ENCODE measurements around the gene ATP8A1.
A peak's percentile ranks its signal among the peaks of the same experiment; 100 is the strongest.

The ATP8A1 gene

GRCh38 chr4:42624551-42624950, 32.4 kb downstream of the ATP8A1 start:
- DNase-seq, result no peak

GRCh38 chr4:42618023-42618422, 38.9 kb downstream of the ATP8A1 start:
- DNase-seq, result no peak

DNA sequence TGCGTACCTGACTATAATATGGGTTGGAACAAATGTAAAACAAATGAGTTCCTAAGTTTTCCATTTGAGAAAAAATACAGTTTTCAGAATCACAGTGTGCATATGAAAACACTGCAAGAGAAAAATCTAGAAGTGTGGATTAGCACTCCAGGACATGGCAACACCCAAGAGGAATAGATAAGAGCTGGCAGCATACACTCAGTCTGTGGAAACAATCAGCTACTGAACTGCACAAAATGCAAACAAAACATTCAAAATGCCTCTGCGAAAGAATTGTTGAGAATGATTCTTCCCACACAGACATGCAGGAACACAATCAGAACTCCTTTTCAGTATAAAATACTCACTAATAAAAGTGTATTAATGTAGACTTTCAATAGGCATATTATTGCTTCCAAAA, 39.9 kb downstream of the ATP8A1 start:
- DNase-seq, result no peak

DNA sequence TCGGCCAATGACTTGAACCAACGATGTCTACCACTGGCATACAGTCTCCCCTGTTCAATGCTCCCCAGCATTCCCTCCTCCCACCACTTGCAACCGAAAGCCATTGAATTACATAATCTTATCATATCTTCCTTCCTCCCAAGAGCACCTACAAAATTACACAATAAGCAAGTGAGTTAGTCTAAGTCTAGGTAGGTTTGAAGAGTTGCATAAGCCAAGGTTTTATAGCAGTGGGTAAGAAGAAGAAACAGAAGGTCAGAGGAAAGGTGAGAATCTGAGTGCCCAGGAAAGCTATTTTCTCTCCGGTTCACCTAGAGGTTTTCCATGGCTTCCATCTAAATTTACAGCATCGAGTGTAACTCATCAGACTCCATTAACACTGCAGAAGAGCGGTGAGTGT, 40.3 kb downstream of the ATP8A1 start:
- no peak for DNase-seq

DNA sequence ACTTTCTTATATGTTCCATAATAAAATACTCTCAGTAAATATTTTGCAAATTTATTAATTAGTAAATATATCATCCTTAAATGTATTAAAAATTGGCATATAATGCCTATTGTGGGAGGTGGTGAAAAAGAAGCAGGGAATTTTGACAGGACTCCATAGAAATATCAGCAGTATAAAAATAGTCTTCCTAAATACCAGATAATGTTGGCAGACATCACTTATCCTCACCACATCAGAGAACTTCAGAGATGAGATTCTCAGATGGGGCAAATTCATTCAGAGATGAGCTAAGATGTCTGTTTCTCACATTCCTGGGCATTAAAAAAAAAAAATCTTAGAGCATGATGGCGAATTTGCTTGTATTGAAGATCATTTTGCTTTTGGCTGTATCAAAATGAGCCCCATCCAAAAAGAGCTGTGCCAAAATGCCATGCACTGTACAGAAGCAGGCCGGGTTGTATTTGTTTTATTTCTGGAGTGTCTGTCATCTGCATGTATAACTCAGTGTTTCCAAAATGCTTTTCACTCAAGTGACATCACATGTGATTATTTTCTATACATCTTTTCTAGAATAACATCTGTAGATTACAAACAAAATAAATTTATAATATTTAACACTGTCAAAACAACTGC, 41.7 kb downstream of the ATP8A1 start:
- DNase-seq, result no peak

DNA sequence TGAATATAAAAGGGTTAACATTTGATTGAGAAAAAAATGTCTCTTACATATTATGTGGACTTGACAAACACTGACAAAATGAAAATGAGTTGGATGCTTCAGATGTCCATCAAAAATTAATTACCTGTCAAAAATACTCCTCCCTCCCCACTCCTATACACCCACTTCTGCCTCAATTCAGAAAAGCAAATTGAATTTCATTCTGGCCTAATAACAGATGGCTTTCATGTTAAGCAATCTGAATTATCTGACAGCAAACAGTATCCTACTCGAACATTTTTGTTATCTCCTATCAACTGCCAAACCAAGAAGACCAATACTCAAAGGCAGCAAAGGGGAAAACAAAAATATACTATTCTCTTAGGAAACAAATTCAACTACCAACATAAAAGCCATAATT, 44.0 kb downstream of the ATP8A1 start:
- no peak for DNase-seq

DNA sequence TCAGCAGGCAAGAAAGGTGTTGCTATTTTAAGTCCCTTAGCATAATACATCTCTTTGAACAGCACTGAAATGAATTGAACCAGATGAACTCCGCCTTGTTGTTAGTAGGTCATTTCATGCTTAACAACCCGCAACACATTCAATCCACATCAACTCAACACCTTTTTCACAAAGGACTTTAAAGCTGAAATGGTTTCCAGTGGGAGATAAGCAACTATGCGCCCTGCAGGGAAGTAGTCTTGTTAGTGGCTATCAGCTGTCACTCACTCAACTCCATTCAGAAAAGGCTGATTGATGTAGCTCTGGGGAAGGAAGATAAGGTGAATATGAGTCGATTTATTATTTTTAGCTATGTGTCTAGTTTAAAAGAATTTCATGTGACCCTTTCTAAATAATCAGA, 46.0 kb downstream of the ATP8A1 start:
- no peak for DNase-seq

DNA sequence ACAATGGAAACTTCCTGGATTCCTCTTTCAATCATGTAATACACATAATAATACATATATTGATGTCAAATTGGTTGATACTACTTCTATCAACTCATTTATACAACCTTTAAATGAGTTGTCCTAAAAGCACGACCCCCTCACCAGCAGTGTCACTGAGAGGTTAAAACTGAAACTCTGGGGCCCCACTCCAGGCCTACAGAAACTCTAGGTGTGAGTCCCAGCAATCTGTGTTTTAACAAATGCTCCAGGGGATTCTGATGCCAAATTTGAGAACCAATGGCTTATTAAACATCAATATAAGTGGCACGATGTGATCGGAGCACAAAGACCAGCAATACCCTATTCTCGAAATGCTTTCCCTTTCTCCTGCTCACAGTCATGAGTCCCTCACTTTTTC, 47.9 kb downstream of the ATP8A1 start:
- DNase-seq, result no peak

- DNase-seq, result no peak
These were observed 48.4 kb downstream of the ATP8A1 start for GRCh38 chr4:42608551-42608950.

DNA sequence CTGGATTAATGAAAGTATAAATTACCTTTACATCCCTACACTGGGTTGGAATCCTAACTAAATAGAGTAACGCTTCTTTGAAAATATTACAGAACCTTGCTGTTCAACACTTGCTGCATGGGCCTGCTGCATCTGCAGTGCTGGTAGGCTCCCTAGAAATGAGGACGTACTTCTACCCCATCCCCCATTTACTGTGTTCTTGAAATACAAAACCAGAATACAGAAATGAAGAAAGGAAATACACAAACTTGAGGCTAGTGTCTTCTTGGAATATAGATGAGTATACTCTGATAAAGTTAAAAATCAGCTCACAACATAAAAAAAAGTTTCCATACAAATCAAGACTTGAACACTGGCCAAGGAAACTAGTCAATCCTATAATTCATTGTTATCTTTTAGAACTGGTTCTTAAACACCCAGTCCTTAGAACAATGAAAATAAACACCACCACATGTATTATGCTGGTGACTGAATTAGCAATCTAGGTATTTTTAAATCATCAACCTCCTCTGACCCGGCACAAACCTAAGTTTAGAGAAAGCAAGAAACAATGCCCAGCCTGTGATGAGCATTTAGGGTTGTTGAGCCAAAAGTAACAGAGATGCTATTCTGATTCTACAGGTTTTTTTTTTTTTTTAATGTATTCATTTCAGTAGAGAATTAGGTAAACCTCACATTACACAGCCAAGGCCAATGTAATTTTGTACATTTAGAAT, 49.7 kb downstream of the ATP8A1 start:
- no peak for DNase-seq

GRCh38 chr4:42605264-42605663, 51.6 kb downstream of the ATP8A1 start:
- no peak for DNase-seq

GRCh38 chr4:42603862-42604261, 53.0 kb downstream of the ATP8A1 start:
- no peak for DNase-seq

DNA sequence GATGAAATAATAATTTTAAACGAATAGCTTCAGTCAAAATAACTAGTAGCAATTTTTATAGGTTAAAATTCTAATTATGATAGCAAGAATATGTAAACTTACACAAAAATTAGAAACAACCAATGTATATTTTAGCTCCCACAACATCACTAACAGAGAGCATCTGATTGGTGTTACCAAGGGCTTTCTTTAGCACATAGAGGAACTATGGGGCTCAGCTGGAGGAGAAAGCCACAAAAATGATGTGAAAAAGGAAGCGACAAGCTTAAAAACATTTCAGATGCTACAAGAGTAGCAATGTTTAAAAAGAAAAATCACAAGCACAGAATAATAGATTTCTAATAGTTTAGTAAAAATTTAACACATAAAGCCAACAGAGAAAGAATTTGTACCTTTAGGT, 56.3 kb downstream of the ATP8A1 start:
- DNase-seq, result no peak

DNA sequence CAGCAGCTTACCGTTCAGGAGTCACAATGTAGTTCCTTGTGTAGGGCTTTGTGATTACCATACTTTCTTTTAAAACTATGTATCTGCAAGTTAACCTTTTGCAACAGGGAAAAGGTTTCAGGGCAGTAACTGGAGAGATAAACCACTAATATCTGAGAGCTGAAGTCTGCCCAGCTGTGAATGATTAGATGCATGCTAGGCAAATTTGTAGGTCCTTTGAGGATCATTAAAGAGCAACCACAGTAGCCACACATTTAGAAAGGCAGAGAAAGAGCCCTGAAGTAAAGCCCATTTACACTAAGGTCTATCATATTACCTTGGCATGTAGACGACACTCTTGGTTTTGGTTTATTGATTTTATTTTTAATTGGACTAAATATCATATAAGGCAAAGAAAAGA, 60.0 kb downstream of the ATP8A1 start:
- DNase-seq, result no peak

DNA sequence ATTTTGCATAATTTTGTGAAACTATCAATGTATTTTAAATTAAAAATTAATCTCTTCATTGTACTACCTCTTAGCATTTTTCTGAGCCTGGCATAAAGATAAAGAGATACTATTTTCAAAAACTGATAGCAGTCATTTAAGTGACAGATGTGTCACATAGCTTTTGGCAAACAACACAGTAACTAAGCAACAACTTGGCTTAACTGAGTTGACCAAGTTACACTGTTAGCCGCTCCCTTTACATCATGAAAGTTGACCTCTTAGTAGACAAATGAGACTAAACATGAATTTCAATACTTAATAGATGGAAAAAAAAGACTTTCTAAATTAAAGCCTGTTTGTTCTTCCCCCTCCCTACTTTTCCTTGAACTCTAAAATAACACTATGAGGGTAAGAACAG, 62.0 kb downstream of the ATP8A1 start:
- DNase-seq, result no peak

DNA sequence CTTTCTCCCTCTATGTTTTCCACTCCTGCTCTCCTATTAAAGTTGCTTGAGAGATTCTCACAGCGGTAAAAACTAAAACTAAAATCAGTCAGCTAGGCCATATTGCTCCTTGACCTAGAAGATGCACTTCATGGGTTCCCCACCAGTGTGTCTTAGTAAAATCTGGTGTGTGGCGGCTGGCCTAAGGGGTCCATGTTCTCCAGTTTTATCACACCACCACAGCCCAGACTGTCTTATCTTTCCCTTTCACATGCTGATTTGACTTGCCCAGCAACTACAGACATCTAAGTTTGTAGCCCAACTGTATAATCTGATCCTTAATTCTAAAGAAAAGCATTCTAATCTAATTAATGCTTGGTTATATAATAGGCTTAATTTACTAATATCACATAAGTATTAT, 68.0 kb downstream of the ATP8A1 start:
- no peak for DNase-seq

GRCh38 chr4:42586775-42587174, 70.1 kb downstream of the ATP8A1 start:
- no peak for DNase-seq

- DNase-seq, result no peak
These were observed 77.0 kb downstream of the ATP8A1 start for GRCh38 chr4:42579903-42580302.

GRCh38 chr4:42578187-42578586, 78.7 kb downstream of the ATP8A1 start:
- no peak for DNase-seq

GRCh38 chr4:42574870-42575430, 82.0 kb downstream of the ATP8A1 start:
- no peak for DNase-seq

GRCh38 chr4:42573249-42573648, 83.7 kb downstream of the ATP8A1 start:
- DNase-seq, result no peak

DNA sequence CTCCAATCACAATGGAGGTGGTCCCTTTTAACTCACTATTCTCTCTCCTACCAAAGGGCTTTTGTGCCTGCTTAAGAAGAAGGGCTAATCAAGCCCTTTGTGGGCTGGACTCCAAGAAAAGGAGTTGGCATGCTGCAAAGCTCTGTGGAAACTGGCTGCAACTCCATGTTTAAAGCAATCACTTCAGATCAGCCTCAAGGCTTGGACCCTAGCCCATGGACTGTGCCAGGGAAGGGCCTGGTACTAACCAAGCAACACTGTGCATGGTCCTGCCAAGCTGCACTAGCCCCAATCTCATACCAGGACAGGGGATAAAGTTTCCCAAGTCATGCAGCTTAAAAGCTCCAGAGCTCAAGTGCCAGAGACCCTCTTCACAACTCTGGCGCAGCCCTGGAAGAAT, 86.7 kb downstream of the ATP8A1 start:
- no peak for DNase-seq

DNA sequence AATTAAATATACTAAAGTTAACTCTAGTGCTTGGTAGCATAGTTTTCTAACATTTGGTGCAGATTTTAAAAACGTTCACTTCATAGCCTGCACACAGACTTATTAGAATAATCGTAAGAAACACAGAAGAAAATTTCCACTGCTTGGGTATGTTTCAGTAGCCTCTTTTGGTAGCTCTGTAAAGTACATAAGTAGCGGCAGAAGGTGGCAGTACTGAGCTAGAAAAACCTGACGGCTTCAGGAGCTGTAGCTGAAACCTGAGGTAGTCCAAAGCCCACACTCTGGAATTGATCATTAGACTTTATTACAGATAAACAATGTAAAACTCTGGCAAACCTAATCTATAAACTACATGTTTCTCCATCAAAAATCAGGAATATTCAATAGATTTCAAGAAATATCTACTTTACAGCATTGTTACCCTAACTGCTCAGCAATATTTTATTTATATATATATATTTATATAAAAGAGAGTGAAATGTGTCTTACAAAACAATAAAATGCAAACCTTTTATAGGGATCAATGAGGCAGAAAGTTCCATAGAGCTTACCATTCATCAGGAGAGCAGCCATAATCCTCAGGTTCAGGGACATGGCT, 88.2 kb downstream of the ATP8A1 start:
- DNase-seq, result peak; percentile 39

DNA sequence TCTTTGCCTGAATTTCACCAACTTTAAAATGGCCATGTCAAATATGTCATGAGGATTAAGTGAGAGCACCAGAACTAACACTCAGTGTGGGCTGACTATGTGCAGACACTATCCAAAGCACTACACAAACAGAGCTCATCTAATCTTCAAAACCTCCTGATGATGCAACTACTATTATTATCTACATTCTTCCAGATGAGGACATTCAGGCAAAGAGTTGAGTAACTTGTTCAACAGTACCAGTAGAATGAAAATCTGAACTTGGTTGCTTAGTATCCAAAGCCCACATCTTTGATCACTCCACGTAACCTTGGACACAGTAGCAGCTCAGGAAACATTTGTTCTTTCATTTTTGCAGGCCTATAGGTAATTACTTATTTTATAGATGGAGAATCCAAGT, 90.1 kb downstream of the ATP8A1 start:
- no peak for DNase-seq

Data from kidney glomerular epithelial cell (primary cell).